ENCODE data around the gene CTNNBL1. TPM values are rescaled to one million over a fixed set of nuclear protein-coding genes. Genes with fewer than 3 reads are reported as not detected.

The CTNNBL1 gene
- total RNA-seq, 1 experiment from 2014 or later = 49.9 TPM

- no peaks in the 10 kb centered on the region for H3K9me2 ChIP-seq (replicated peaks; ENCODE audit: low read length)
- DNase-seq (no peak), ATAC-seq (no peak)
- H3K27me3 ChIP-seq (ENCODE audit: low read length) = no peaks in the 10 kb centered on the region
- ChIA-PET CTCF (no interaction called here), POLR2A (ENCODE audit: unreplicated experiment) (no interaction called here)
- no peak overlapping the region for H2AFZ ChIP-seq (ENCODE audit: low read length)
- H3K9ac ChIP-seq (ENCODE audit: low read length) = no peak overlapping the region
- BruUV-seq (replicated peaks) = no TSS peak
- no peaks in the 10 kb centered on the region for H3F3A ChIP-seq (ENCODE audit: low read length, unreplicated experiment)
- H3K4me3 ChIP-seq (ENCODE audit: low read length) = no peak overlapping the region
- no peak overlapping the region for H3K4me2 ChIP-seq (ENCODE audit: low read length)
- H3K79me2 ChIP-seq (ENCODE audit: low read length) = no peaks in the 10 kb centered on the region
- H3K27ac ChIP-seq (ENCODE audit: low read length) = no peak overlapping the region
- TF ChIP-seq CTCF (conservative IDR thresholded peaks at IDR 0.05; ENCODE audit: low read depth, low read length) (no peak), EZH2phosphoT487 (IDR thresholded peaks at IDR 0.05; ENCODE audit: borderline replicate concordance, low read length) (no peak), EZH2 (IDR thresholded peaks at IDR 0.05; ENCODE audit: low read length, unreplicated experiment) (no peak)
- H3K9me3 ChIP-seq (ENCODE audit: low read length) = no peaks in the 10 kb centered on the region
- peaks cover 13% of the 10 kb centered on the region; the same call in 1 of the 2 replicates for H3K36me3 ChIP-seq (ENCODE audit: low read depth, low read length)
- intact Hi-C loops (cut with micrococcal nuclease) = no loop called here
- no peaks in the 10 kb centered on the region for H4K20me1 ChIP-seq (ENCODE audit: low read length)
- H3K4me1 ChIP-seq (ENCODE audit: insufficient read depth, low read length) = 0 out of 2 replicates have a peak, but pooled peaks cover 8% of the 10 kb centered on the region
Measured at GRCh38 chr20:37839955-37840354, 146.1 kb downstream of the CTNNBL1 start.

DNA sequence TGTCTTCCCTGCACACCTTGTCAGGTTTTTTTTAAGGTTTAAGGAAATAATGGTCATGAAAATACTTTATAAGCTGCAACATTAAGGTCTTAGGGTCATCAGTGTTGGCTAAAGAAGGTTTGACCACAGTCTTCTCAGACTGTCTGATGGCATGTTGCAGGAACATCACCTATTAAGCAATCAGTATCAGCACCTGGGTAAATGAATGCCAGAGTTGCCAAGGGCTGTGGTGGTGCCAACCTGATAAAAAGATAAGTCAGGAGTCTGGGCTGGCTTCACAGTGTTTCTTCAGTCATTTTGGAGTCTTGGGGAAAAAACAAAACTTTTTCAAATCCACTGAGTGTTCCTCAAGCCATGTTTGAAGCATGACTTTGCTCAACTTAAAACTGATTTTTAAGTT is 147.6 kb downstream of the CTNNBL1 start:
- ATAC-seq = no peak
- Histone ChIP-seq H3K79me2 (ENCODE audit: low read length) (no peaks in the 10 kb centered on the region), H2AFZ (ENCODE audit: low read length) (no peak overlapping the region), H3K9me2 (replicated peaks; ENCODE audit: low read length) (no peaks in the 10 kb centered on the region), H3K9me3 (ENCODE audit: low read length) (no peaks in the 10 kb centered on the region), H3K4me3 (ENCODE audit: low read length) (no peak overlapping the region), H4K20me1 (ENCODE audit: low read length) (no peaks in the 10 kb centered on the region), H3K9ac (ENCODE audit: low read length) (no peak overlapping the region), H3K36me3 (ENCODE audit: low read depth, low read length) (peaks cover 13% of the 10 kb centered on the region; the same call in 1 of the 2 replicates), H3K4me2 (ENCODE audit: low read length) (no peak overlapping the region), H3K27ac (ENCODE audit: low read length) (no peak overlapping the region), H3F3A (ENCODE audit: low read length, unreplicated experiment) (no peaks in the 10 kb centered on the region), H3K4me1 (ENCODE audit: insufficient read depth, low read length) (0 out of 2 replicates have a peak, but pooled peaks cover 8% of the 10 kb centered on the region), H3K27me3 (ENCODE audit: low read length) (no peaks in the 10 kb centered on the region)
- ChIA-PET CTCF (no interaction called here), POLR2A (ENCODE audit: unreplicated experiment) (no interaction called here)
- no peak for DNase-seq
- intact Hi-C loops (cut with micrococcal nuclease) = no loop called here
- TF ChIP-seq CTCF (conservative IDR thresholded peaks at IDR 0.05; ENCODE audit: low read depth, low read length) = no peak
- TF ChIP-seq EZH2 (IDR thresholded peaks at IDR 0.05; ENCODE audit: low read length, unreplicated experiment) = no peak
- TF ChIP-seq EZH2phosphoT487 (IDR thresholded peaks at IDR 0.05; ENCODE audit: borderline replicate concordance, low read length) = no peak
- no TSS peak for BruUV-seq (replicated peaks)

GRCh38 chr20:37841971-37842370 is 148.1 kb downstream of the CTNNBL1 start:
- Histone ChIP-seq H3K4me3 (ENCODE audit: low read length) (no peak overlapping the region), H4K20me1 (ENCODE audit: low read length) (no peaks in the 10 kb centered on the region), H2AFZ (ENCODE audit: low read length) (no peak overlapping the region), H3K4me2 (ENCODE audit: low read length) (no peak overlapping the region), H3F3A (ENCODE audit: low read length, unreplicated experiment) (no peaks in the 10 kb centered on the region), H3K9me3 (ENCODE audit: low read length) (no peaks in the 10 kb centered on the region), H3K9me2 (replicated peaks; ENCODE audit: low read length) (no peaks in the 10 kb centered on the region), H3K4me1 (ENCODE audit: insufficient read depth, low read length) (0 out of 2 replicates have a peak, but pooled peaks cover 8% of the 10 kb centered on the region), H3K27me3 (ENCODE audit: low read length) (no peaks in the 10 kb centered on the region), H3K36me3 (ENCODE audit: low read depth, low read length) (peaks cover 13% of the 10 kb centered on the region; the same call in 1 of the 2 replicates), H3K79me2 (ENCODE audit: low read length) (no peaks in the 10 kb centered on the region), H3K27ac (ENCODE audit: low read length) (no peak overlapping the region), H3K9ac (ENCODE audit: low read length) (no peak overlapping the region)
- TF ChIP-seq EZH2phosphoT487 (IDR thresholded peaks at IDR 0.05; ENCODE audit: borderline replicate concordance, low read length) (no peak), CTCF (conservative IDR thresholded peaks at IDR 0.05; ENCODE audit: low read depth, low read length) (no peak), EZH2 (IDR thresholded peaks at IDR 0.05; ENCODE audit: low read length, unreplicated experiment) (no peak)
- intact Hi-C loops (cut with micrococcal nuclease) = no loop called here
- DNase-seq (no peak), ATAC-seq (no peak)
- BruUV-seq (replicated peaks) = no TSS peak
- ChIA-PET CTCF (no interaction called here), POLR2A (ENCODE audit: unreplicated experiment) (no interaction called here)
